ENCODE results near the gene MALAT1.
"Not testable (repeated sequence)": the region's sequence is repeated elsewhere in the genome, so short reads cannot be mapped to it uniquely, and the experiment has no call there.

MALAT1 gene

GRCh38 chr11:65522718-65523630 is 24.1 kb downstream of the MALAT1 start:
- peak overlapping the region; percentile 63 for H3K27ac ChIP-seq (ENCODE audit: insufficient read depth, low read length, poor library complexity, severe bottlenecking)
- DNase-seq, result not testable (repeated sequence)

GRCh38 chr11:65523631-65523968 is 24.8 kb downstream of the MALAT1 start:
- Histone ChIP-seq H3K4me1 (ENCODE audit: control insufficient read depth, insufficient read depth, low read length, poor library complexity, severe bottlenecking) (peaks cover 35% of the 10 kb centered on the region), H3K4me3 (ENCODE audit: insufficient read depth, low read depth, low read length, poor library complexity, severe bottlenecking) (peak overlapping the region; percentile 46), H3K27ac (ENCODE audit: insufficient read depth, low read length, poor library complexity, severe bottlenecking) (peak overlapping the region; percentile 63)
- not testable (repeated sequence) for H3K9me3 ChIP-seq (ENCODE audit: control insufficient read depth, low read length); DNase-seq; H3K27me3 ChIP-seq (replicated peaks; ENCODE audit: control insufficient read depth, insufficient read depth, low read length, poor library complexity, severe bottlenecking); H3K36me3 ChIP-seq (ENCODE audit: control insufficient read depth, insufficient read depth, low read length)

More at GRCh38 chr11:65522718-65523630, 24.1 kb downstream of the MALAT1 start:
- Histone ChIP-seq H3K4me1 (ENCODE audit: control insufficient read depth, insufficient read depth, low read length, poor library complexity, severe bottlenecking) (peaks cover 35% of the 10 kb centered on the region), H3K4me3 (ENCODE audit: insufficient read depth, low read depth, low read length, poor library complexity, severe bottlenecking) (peak overlapping the region; percentile 46)
- not testable (repeated sequence) for H3K9me3 ChIP-seq (ENCODE audit: control insufficient read depth, low read length); H3K27me3 ChIP-seq (replicated peaks; ENCODE audit: control insufficient read depth, insufficient read depth, low read length, poor library complexity, severe bottlenecking); H3K36me3 ChIP-seq (ENCODE audit: control insufficient read depth, insufficient read depth, low read length)

- peak overlapping the region; percentile 63 for H3K27ac ChIP-seq (ENCODE audit: insufficient read depth, low read length, poor library complexity, severe bottlenecking)
- H3K27me3 ChIP-seq (replicated peaks; ENCODE audit: control insufficient read depth, insufficient read depth, low read length, poor library complexity, severe bottlenecking), result no peaks in the 10 kb centered on the region
- no peak for DNase-seq
- no peaks in the 10 kb centered on the region for H3K9me3 ChIP-seq (ENCODE audit: control insufficient read depth, low read length)
- peaks cover 35% of the 10 kb centered on the region for H3K4me1 ChIP-seq (ENCODE audit: control insufficient read depth, insufficient read depth, low read length, poor library complexity, severe bottlenecking)
- H3K36me3 ChIP-seq (ENCODE audit: control insufficient read depth, insufficient read depth, low read length), result no peaks in the 10 kb centered on the region
- peak overlapping the region; percentile 39 for H3K4me3 ChIP-seq (ENCODE audit: insufficient read depth, low read depth, low read length, poor library complexity, severe bottlenecking)
These were observed 25.3 kb downstream of the MALAT1 start for GRCh38 chr11:65524014-65524740.

- Histone ChIP-seq H3K4me3 (ENCODE audit: insufficient read depth, low read depth, low read length, poor library complexity, severe bottlenecking) (peak within 1 kb of the TSS; percentile 81), H3K27ac (ENCODE audit: insufficient read depth, low read length, poor library complexity, severe bottlenecking) (peak within 1 kb of the TSS; percentile 82), H3K27me3 (replicated peaks; ENCODE audit: control insufficient read depth, insufficient read depth, low read length, poor library complexity, severe bottlenecking) (no peaks in the 10 kb centered on the region), H3K9me3 (ENCODE audit: control insufficient read depth, low read length) (no peaks in the 10 kb centered on the region), H3K4me1 (ENCODE audit: control insufficient read depth, insufficient read depth, low read length, poor library complexity, severe bottlenecking) (peaks cover 41% of the 10 kb centered on the region), H3K36me3 (ENCODE audit: control insufficient read depth, insufficient read depth, low read length) (peaks cover 8% of the 10 kb centered on the region)
- peak; percentile 74 to 79 (median 78) for DNase-seq
These were observed 26.1 kb downstream of the MALAT1 start, which contains the start of gene SCYL1 for GRCh38 chr11:65524741-65525545. TSS of gene SCYL1 (plus strand) at chr11:65525083. CDS start at chr11:65525154, 71 bp downstream.

GRCh38 chr11:65525546-65526480 is 27.0 kb downstream of the MALAT1 start:
- Histone ChIP-seq H3K9me3 (ENCODE audit: control insufficient read depth, low read length) (no peaks in the 10 kb centered on the region), H3K27ac (ENCODE audit: insufficient read depth, low read length, poor library complexity, severe bottlenecking) (peak overlapping the region; percentile 82), H3K4me1 (ENCODE audit: control insufficient read depth, insufficient read depth, low read length, poor library complexity, severe bottlenecking) (peaks cover 45% of the 10 kb centered on the region), H3K27me3 (replicated peaks; ENCODE audit: control insufficient read depth, insufficient read depth, low read length, poor library complexity, severe bottlenecking) (no peaks in the 10 kb centered on the region), H3K36me3 (ENCODE audit: control insufficient read depth, insufficient read depth, low read length) (peaks cover 16% of the 10 kb centered on the region), H3K4me3 (ENCODE audit: insufficient read depth, low read depth, low read length, poor library complexity, severe bottlenecking) (peak overlapping the region; percentile 81)
- DNase-seq, result no peak

- Histone ChIP-seq H3K27me3 (replicated peaks; ENCODE audit: control insufficient read depth, insufficient read depth, low read length, poor library complexity, severe bottlenecking) (no peaks in the 10 kb centered on the region), H3K36me3 (ENCODE audit: control insufficient read depth, insufficient read depth, low read length) (peaks cover 25% of the 10 kb centered on the region), H3K9me3 (ENCODE audit: control insufficient read depth, low read length) (no peaks in the 10 kb centered on the region), H3K4me1 (ENCODE audit: control insufficient read depth, insufficient read depth, low read length, poor library complexity, severe bottlenecking) (peaks cover 44% of the 10 kb centered on the region), H3K4me3 (ENCODE audit: insufficient read depth, low read depth, low read length, poor library complexity, severe bottlenecking) (no peak overlapping the region), H3K27ac (ENCODE audit: insufficient read depth, low read length, poor library complexity, severe bottlenecking) (no peak overlapping the region)
- DNase-seq, result no peak
These were observed 27.9 kb downstream of the MALAT1 start for GRCh38 chr11:65526744-65527143.

GRCh38 chr11:65528819-65529350 is 30.0 kb downstream of the MALAT1 start:
- Histone ChIP-seq H3K9me3 (ENCODE audit: control insufficient read depth, low read length) (no peaks in the 10 kb centered on the region), H3K4me1 (ENCODE audit: control insufficient read depth, insufficient read depth, low read length, poor library complexity, severe bottlenecking) (peaks cover 27% of the 10 kb centered on the region), H3K27me3 (replicated peaks; ENCODE audit: control insufficient read depth, insufficient read depth, low read length, poor library complexity, severe bottlenecking) (no peaks in the 10 kb centered on the region), H3K27ac (ENCODE audit: insufficient read depth, low read length, poor library complexity, severe bottlenecking) (no peak overlapping the region), H3K36me3 (ENCODE audit: control insufficient read depth, insufficient read depth, low read length) (peaks cover 41% of the 10 kb centered on the region), H3K4me3 (ENCODE audit: insufficient read depth, low read depth, low read length, poor library complexity, severe bottlenecking) (no peak overlapping the region)
- no peak for DNase-seq

- H3K36me3 ChIP-seq (ENCODE audit: control insufficient read depth, insufficient read depth, low read length), result peaks cover 41% of the 10 kb centered on the region
- H3K27me3 ChIP-seq (replicated peaks; ENCODE audit: control insufficient read depth, insufficient read depth, low read length, poor library complexity, severe bottlenecking), result no peaks in the 10 kb centered on the region
- no peak for DNase-seq
- peak overlapping the region; percentile 5 for H3K27ac ChIP-seq (ENCODE audit: insufficient read depth, low read length, poor library complexity, severe bottlenecking)
- H3K4me1 ChIP-seq (ENCODE audit: control insufficient read depth, insufficient read depth, low read length, poor library complexity, severe bottlenecking), result peaks cover 19% of the 10 kb centered on the region
- H3K4me3 ChIP-seq (ENCODE audit: insufficient read depth, low read depth, low read length, poor library complexity, severe bottlenecking), result no peak overlapping the region
- no peaks in the 10 kb centered on the region for H3K9me3 ChIP-seq (ENCODE audit: control insufficient read depth, low read length)
These were observed 30.8 kb downstream of the MALAT1 start for GRCh38 chr11:65529475-65530156.

Data from effector memory CD4-positive, alpha-beta T cell (primary cell).